ENCODE measurements around the gene ZNF12. TPM values are rescaled to one million over a fixed set of nuclear protein-coding genes. Genes with fewer than 3 reads are reported as not detected.

The ZNF12 gene
- polyA plus RNA-seq, 1 donor from 2014 or later, result 27.9 TPM

DNA sequence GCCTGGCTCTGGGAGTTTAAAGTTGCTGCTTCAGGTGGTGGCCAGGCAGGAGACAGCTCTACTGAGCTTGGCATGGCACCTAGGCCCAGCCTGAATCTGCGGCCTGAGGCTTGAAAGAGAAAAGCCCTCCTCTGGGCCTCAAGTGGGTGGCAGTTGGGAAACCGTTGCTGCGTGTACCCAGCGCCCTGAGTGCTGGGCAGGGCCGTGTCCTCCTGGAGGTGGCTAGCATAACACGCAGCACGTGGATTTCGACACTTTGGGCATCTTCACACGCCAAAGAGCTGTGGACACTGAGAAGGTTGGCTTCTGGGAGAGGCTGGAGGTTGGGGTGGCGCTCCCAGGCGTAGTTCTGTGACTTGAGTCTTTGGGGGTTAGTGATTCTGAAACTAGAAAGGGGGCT, 67.1 kb downstream of the ZNF12 start:
- peak overlapping the region; percentile 91 for H3K4me3 ChIP-seq (ENCODE audit: low read length)
- no peaks in the 10 kb centered on the region for H3F3A ChIP-seq (ENCODE audit: insufficient read depth, low read length, poor library complexity, severe bottlenecking)
- peaks cover 31% of the 10 kb centered on the region for H3K79me2 ChIP-seq (replicated peaks; ENCODE audit: insufficient read depth, low read length)
- H3K9me3 ChIP-seq (ENCODE audit: low read length), result no peaks in the 10 kb centered on the region
- no peak overlapping the region for H2AFZ ChIP-seq (ENCODE audit: low read depth, low read length)
- H3K27me3 ChIP-seq (ENCODE audit: insufficient read depth, low read depth, low read length), result no peaks in the 10 kb centered on the region
- TF ChIP-seq RAD21 (conservative IDR thresholded peaks at IDR 0.05) (no peak), CTCF (IDR thresholded peaks at IDR 0.05; ENCODE audit: poor library complexity, severe bottlenecking) (no peak), EZH2 (IDR thresholded peaks at IDR 0.05; ENCODE audit: borderline replicate concordance, insufficient read depth, low read length, poor library complexity, severe bottlenecking) (no peak), TAF1 (IDR thresholded peaks at IDR 0.05; ENCODE audit: low read depth) (no peak), EP300 (conservative IDR thresholded peaks at IDR 0.05; ENCODE audit: poor library complexity, severe bottlenecking) (no peak), SMC3 (conservative IDR thresholded peaks at IDR 0.05; ENCODE audit: poor library complexity) (no peak), POLR2AphosphoS5 (IDR thresholded peaks at IDR 0.05) (no peak), MXI1 (conservative IDR thresholded peaks at IDR 0.05; ENCODE audit: poor library complexity, severe bottlenecking) (no peak)
- TF ChIP-seq, protein P1, sequence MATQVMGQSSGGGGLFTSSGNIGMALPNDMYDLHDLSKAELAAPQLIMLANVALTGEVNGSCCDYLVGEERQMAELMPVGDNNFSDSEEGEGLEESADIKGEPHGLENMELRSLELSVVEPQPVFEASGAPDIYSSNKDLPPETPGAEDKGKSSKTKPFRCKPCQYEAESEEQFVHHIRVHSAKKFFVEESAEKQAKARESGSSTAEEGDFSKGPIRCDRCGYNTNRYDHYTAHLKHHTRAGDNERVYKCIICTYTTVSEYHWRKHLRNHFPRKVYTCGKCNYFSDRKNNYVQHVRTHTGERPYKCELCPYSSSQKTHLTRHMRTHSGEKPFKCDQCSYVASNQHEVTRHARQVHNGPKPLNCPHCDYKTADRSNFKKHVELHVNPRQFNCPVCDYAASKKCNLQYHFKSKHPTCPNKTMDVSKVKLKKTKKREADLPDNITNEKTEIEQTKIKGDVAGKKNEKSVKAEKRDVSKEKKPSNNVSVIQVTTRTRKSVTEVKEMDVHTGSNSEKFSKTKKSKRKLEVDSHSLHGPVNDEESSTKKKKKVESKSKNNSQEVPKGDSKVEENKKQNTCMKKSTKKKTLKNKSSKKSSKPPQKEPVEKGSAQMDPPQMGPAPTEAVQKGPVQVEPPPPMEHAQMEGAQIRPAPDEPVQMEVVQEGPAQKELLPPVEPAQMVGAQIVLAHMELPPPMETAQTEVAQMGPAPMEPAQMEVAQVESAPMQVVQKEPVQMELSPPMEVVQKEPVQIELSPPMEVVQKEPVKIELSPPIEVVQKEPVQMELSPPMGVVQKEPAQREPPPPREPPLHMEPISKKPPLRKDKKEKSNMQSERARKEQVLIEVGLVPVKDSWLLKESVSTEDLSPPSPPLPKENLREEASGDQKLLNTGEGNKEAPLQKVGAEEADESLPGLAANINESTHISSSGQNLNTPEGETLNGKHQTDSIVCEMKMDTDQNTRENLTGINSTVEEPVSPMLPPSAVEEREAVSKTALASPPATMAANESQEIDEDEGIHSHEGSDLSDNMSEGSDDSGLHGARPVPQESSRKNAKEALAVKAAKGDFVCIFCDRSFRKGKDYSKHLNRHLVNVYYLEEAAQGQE (IDR thresholded peaks at IDR 0.05; ENCODE audit: borderline replicate concordance), result no peak
- no peak overlapping the region for H3K9ac ChIP-seq (ENCODE audit: low read length)
- H3K27ac ChIP-seq (ENCODE audit: low read length), result no peak overlapping the region
- H4K20me1 ChIP-seq (ENCODE audit: insufficient read depth), result no peaks in the 10 kb centered on the region
- no peaks in the 10 kb centered on the region for H3K9me2 ChIP-seq (ENCODE audit: insufficient read depth, low read length)
- H3K4me2 ChIP-seq (ENCODE audit: low read length), result no peak overlapping the region
- H3K36me3 ChIP-seq (ENCODE audit: insufficient read depth, low read length), result no peaks in the 10 kb centered on the region

GRCh38 chr7:6639032-6639431, 67.7 kb downstream of the ZNF12 start:
- no peaks in the 10 kb centered on the region for H3K9me3 ChIP-seq (ENCODE audit: low read length)
- H3K4me2 ChIP-seq (ENCODE audit: low read length), result no peak overlapping the region
- no peak for TF ChIP-seq EZH2 (IDR thresholded peaks at IDR 0.05; ENCODE audit: borderline replicate concordance, insufficient read depth, low read length, poor library complexity, severe bottlenecking)
- no peaks in the 10 kb centered on the region for H4K20me1 ChIP-seq (ENCODE audit: insufficient read depth)
- no peaks in the 10 kb centered on the region for H3K27me3 ChIP-seq (ENCODE audit: insufficient read depth, low read depth, low read length)
- H3K9me2 ChIP-seq (ENCODE audit: insufficient read depth, low read length), result no peaks in the 10 kb centered on the region
- no peaks in the 10 kb centered on the region for H3F3A ChIP-seq (ENCODE audit: insufficient read depth, low read length, poor library complexity, severe bottlenecking)
- no peak overlapping the region for H3K9ac ChIP-seq (ENCODE audit: low read length)
- no peaks in the 10 kb centered on the region for H3K36me3 ChIP-seq (ENCODE audit: insufficient read depth, low read length)
- no peak overlapping the region for H3K27ac ChIP-seq (ENCODE audit: low read length)
- H3K79me2 ChIP-seq (replicated peaks; ENCODE audit: insufficient read depth, low read length), result peaks cover 31% of the 10 kb centered on the region
- no peak overlapping the region for H2AFZ ChIP-seq (ENCODE audit: low read depth, low read length)
- peak overlapping the region; percentile 91 for H3K4me3 ChIP-seq (ENCODE audit: low read length)

Other genes with a start within 250 kb of the ZNF12 start
- 69.5 and 71.2 TPM in 2 replicates for gene KDELR2, start 222.8 kb downstream of the ZNF12 start, polyA plus RNA-seq
- gene GRID2IP, start 155.5 kb downstream of the ZNF12 start, polyA plus RNA-seq, result 0.32 TPM in 1 of 2 replicates, not detected in the other
- gene ZDHHC4, start 129.5 kb downstream of the ZNF12 start, polyA plus RNA-seq, result 52.2 and 55.9 TPM in 2 replicates
- 32.0 and 36.2 TPM in 2 replicates for gene INTS15, start 116.9 kb downstream of the ZNF12 start, polyA plus RNA-seq
- 8.7 and 12.9 TPM in 2 replicates for gene ZNF853, start 91.3 kb downstream of the ZNF12 start, polyA plus RNA-seq
- gene ZNF316, start 69.6 kb downstream of the ZNF12 start, polyA plus RNA-seq, result 22.2 and 31.6 TPM in 2 replicates
- 0.22 TPM in 1 of 2 replicates, not detected in the other for gene RSPH10B2, start 47.2 kb upstream of the ZNF12 start, polyA plus RNA-seq
- gene CCZ1B, start 119.3 kb upstream of the ZNF12 start, polyA plus RNA-seq, result 73.1 and 100 TPM in 2 replicates